Neural cell (in vitro differentiated cells): ENCODE results near the gene ADGRF5.

ENCODE experiments used
- CTCF ChIP-seq: fragments of 450-650 bp; IDR thresholded peaks from 2 replicates; pipeline ENCODE4 v1.5.1; 2014; ENCODE audit warnings: antibody characterized with exemption, mild to moderate bottlenecking, moderate library complexity; ENCODE audit not compliant: poor library complexity, severe bottlenecking
- EZH2 ChIP-seq: fragments of 200-600, 300-800 bp; shearing (Covaris generic), sonication (generic); IDR thresholded peaks from 2 replicates; pipeline ENCODE4 v1.6.1; 2014; ENCODE audit warnings: antibody characterized with exemption, low read length, borderline replicate concordance, mild to moderate bottlenecking; ENCODE audit not compliant: insufficient read depth, poor library complexity, severe bottlenecking
- POLR2AphosphoS5 ChIP-seq: IDR thresholded peaks from 2 replicates; pipeline ENCODE4 v1.6.1; 2012
- TAF1 ChIP-seq: IDR thresholded peaks from 2 replicates; pipeline ENCODE4 v1.6.1; 2012; ENCODE audit warnings: low read depth

- TF ChIP-seq CTCF (no peak), TAF1 (no peak), POLR2AphosphoS5 (no peak), EZH2 (no peak)
These were observed 37.7 kb upstream of the ADGRF5 start for GRCh38 chr6:46959419-46959818.
